Neutrophil (primary cell): Measurements from ENCODE around the gene ANKAR.
"Not testable (repeated sequence)": the region's sequence is repeated elsewhere in the genome, so short reads cannot be mapped to it uniquely, and the experiment has no call there.

Source experiments
- H3K27ac ChIP-seq: fragments of 200-600 bp; sonication (generic); 2 replicates; pipeline ENCODE4 v1.5.1; 2016; ENCODE audit warnings: mild to moderate bottlenecking, moderate library complexity
- H3K27me3 ChIP-seq: fragments of 200-600 bp; sonication (generic); 2 replicates; pipeline ENCODE4 v1.6.0; 2016; ENCODE audit warnings: mild to moderate bottlenecking
- H3K36me3 ChIP-seq: fragments of 200-600 bp; sonication (generic); 2 replicates; pipeline ENCODE4 v1.5.1; 2017
- H3K4me1 ChIP-seq, 2 experiments: fragments of 200-600 bp in 1 of 2; sonication (generic) in 1 of 2; 1 replicate in 1 of 2; 2 replicates in 1 of 2; pipeline versions ENCODE4 v1.5.1 to v1.6.1; 2013 to 2016; ENCODE audit warnings: low read depth in 1 of 2, low read length in 1 of 2, mild to moderate bottlenecking in 1 of 2, moderate library complexity in 1 of 2; ENCODE audit not compliant: control insufficient read depth in 1 of 2, insufficient read depth in 1 of 2
- H3K4me3 ChIP-seq, 2 experiments: fragments of 200-600 bp in 1 of 2; sonication (generic) in 1 of 2; 1 replicate in 1 of 2; 2 replicates in 1 of 2; pipeline ENCODE4 v1.5.1; 2013 to 2016; ENCODE audit warnings: low read depth in 1 of 2, low read length in 1 of 2, mild to moderate bottlenecking in 1 of 2, moderate library complexity in 1 of 2
- H3K9me3 ChIP-seq: fragments of 200-600 bp; sonication (generic); 2 replicates; pipeline ENCODE4 v1.5.1; 2016
- CTCF ChIP-seq: fragments of 200-600 bp; sonication (generic); IDR thresholded peaks from 2 replicates; pipeline ENCODE4 v1.5.1; 2016; ENCODE audit warnings: antibody characterized with exemption

Gene ANKAR

DNA sequence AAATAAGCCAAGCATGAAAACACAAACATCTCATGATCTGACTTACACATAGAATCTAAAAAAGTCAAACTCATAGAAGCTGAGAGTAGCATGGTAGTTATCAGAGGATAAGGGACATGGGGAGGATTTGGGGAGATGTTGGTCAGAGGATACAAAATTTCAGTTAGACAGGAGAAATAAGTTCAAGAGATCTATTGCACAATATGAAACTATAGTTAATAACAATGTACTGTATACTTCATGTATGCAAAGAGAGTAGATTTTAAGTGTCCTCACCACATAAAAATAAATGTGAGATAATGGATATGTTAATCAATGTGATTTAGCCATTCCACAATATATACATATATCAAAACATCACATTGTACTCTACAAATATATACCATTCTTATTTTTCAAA lies 23.2 kb upstream of the ANKAR start:
- no peaks in the 10 kb centered on the region for H3K36me3 ChIP-seq
- H3K9me3 ChIP-seq, result no peaks in the 10 kb centered on the region
- no peak overlapping the region for H3K27ac ChIP-seq
- H3K4me1 ChIP-seq, result peaks cover 0 to 8% of the 10 kb centered on the region in 2 experiments
- no peak overlapping the region for H3K4me3 ChIP-seq
- TF ChIP-seq CTCF, result no peak
- H3K27me3 ChIP-seq, result no peaks in the 10 kb centered on the region

DNA sequence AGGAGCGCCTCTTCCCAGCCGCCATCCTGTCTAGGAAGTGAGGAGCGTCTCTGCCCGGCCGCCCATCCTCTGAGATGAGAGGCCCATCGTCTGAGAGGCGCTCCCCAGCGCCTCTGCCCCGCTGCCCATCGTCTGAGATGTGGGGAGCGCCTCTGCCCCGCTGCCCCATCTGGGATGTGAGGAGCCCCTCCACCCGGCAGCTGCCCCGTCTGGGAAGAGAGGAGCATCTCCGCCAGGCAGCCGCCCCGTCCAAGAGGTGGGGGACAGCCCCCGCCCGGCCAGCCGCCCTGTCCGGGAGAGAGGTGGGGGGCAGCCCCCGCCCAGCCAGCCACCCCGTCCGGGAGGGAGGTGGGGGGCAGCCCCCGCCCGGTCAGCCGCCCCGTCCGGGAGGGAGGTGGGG lies 21.0 kb upstream of the ANKAR start:
- H3K9me3 ChIP-seq, H3K36me3 ChIP-seq, H3K27me3 ChIP-seq, H3K4me3 ChIP-seq, H3K27ac ChIP-seq: not testable (repeated sequence)
- H3K4me1 ChIP-seq, result peaks cover 13 to 19% of the 10 kb centered on the region in 2 experiments

- no peak for TF ChIP-seq CTCF
- Histone ChIP-seq H3K4me3 (no peak overlapping the region), H3K9me3 (no peaks in the 10 kb centered on the region), H3K27ac (no peak overlapping the region), H3K27me3 (no peaks in the 10 kb centered on the region), H3K36me3 (no peaks in the 10 kb centered on the region), H3K4me1 (peaks cover 24% of the 10 kb centered on the region in 2 experiments)
These were observed 19.8 kb upstream of the ANKAR start for GRCh38 chr2:189654641-189655040.

- Histone ChIP-seq H3K4me1 (peaks cover 46 to 51% of the 10 kb centered on the region in 2 experiments), H3K9me3 (no peaks in the 10 kb centered on the region), H3K36me3 (no peaks in the 10 kb centered on the region), H3K27me3 (no peaks in the 10 kb centered on the region), H3K27ac (peak overlapping the region; percentile 94), H3K4me3 (peak overlapping the region; percentile 13 to 36)
- TF ChIP-seq CTCF, result no peak
These were observed 16.6 kb upstream of the ANKAR start for GRCh38 chr2:189657867-189658266.

GRCh38 chr2:189658306-189659212 lies 15.9 kb upstream of the ANKAR start:
- no peaks in the 10 kb centered on the region for H3K27me3 ChIP-seq
- H3K4me3 ChIP-seq, result peak overlapping the region; percentile 13 to 36
- peak overlapping the region; percentile 94 for H3K27ac ChIP-seq
- TF ChIP-seq CTCF, result no peak
- H3K4me1 ChIP-seq, result peaks cover 46 to 56% of the 10 kb centered on the region in 2 experiments
- no peaks in the 10 kb centered on the region for H3K36me3 ChIP-seq
- no peaks in the 10 kb centered on the region for H3K9me3 ChIP-seq

- no peak for TF ChIP-seq CTCF
- no peaks in the 10 kb centered on the region for H3K36me3 ChIP-seq
- H3K9me3 ChIP-seq, result no peaks in the 10 kb centered on the region
- peaks cover 46 to 56% of the 10 kb centered on the region in 2 experiments for H3K4me1 ChIP-seq
- H3K27me3 ChIP-seq, result no peaks in the 10 kb centered on the region
- peak overlapping the region; percentile 94 for H3K27ac ChIP-seq
- H3K4me3 ChIP-seq, result no peak overlapping the region
These were observed 14.7 kb upstream of the ANKAR start for GRCh38 chr2:189659734-189660133.
